Putamen (tissue), 1 donor: Measurements from ENCODE around the gene FAM98A.

ENCODE experiments used
- DNase-seq: peaks from one replicate; pipeline ENCODE4 v3.0.0-alpha.2; 2016; ENCODE audit warnings: low spot score

FAM98A gene

DNA sequence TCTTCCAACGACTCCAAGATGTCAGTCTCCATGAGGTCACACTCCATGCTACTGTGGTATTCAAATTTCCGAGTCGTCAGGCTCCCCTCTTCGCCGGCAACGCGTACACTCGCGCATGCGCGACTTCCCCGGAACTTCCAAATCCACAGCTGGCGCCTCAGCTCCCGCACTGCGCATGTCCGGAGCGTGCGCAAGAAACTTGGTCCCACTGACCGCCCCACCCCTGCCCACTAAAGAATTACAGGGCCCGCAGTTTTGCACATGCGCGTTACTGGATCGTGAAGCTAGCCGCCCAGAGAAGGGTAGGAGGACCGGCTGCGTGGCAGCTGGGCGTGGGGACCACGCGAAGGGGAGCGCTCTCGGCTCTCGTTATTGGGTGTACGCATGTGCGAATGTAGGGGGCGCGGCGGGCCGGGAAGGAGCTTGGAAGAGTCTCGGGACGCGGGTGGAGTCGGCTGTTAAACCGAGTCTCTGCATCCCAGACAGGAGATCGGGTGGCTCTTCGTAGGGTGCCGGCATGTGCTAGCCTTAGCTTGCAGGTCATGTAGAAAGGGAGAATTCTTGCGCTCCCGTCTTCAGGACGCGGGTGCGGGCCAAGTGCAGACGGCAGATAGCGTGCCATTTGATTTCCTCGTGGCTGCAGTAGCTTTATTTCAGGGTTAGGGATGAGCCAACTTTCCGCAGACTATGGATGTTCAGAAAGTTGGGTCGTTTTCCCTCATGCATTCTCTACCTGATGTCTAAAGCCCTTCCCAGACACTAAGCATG, at the start of gene FAM98A:
FAM98A (minus strand) TSS at position 125 of the 768 bp plus-strand sequence; CDS start at position 47, 78 bp downstream.
- DNase-seq = peak; percentile 99

DNA sequence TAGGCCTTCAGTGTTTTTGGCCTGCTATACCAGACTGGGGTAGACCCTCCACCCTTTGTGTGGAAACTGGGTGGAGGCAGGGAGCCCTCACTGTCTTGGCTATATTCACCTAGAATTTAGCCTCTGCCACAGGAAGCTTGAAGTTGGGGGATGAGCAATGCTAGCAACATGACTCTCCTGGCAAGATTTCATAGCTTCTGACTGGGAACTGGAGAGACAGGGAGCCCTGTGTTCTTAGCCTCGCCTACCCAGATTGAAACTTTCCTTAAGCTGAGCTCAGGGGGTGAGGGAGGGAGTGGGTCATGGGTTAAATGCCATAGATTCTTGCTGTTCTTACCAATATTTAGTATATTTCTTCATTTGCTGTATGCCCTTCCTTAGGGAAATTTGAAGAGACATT, 46.8 kb upstream of the FAM98A start:
- no peak for DNase-seq

DNA sequence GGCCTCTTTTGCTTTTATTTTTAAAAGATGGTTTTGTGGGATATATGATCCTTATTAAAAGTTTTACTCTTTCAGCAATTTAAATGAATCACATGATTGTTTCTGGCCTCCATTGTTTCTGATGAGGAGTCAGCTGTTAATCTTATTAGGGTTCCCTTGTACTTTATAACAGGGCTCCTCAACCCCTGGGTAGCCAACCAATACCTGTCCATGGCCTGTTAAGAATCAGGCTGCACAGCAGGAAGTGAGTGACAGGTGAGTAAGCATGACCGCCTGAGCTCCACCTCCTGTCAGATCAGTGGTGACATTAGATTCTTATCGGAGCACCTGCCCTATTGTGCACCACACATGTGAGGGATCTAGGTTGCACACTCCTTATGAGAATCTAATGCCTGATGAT, 45.1 kb upstream of the FAM98A start:
- no peak for DNase-seq

DNA sequence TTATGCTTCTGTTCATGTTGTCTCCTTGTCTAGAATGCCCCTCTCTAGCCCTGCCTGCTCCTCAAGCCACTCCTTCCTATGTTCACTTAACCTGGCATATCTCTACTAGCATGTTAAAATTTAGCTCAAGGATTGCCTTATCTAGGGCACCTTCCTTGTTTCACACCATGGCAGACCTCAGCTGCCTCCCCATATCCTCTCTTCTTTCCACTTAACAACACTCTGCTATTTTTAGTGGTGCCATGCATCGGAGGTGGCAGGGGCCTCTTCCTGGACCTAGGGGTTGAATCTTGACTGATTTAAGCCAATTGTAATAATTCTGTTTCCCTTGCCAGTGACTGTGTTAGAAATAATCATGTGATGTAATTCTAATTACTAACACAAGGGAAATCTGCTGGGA, 36.9 kb upstream of the FAM98A start:
- DNase-seq = no peak

DNA sequence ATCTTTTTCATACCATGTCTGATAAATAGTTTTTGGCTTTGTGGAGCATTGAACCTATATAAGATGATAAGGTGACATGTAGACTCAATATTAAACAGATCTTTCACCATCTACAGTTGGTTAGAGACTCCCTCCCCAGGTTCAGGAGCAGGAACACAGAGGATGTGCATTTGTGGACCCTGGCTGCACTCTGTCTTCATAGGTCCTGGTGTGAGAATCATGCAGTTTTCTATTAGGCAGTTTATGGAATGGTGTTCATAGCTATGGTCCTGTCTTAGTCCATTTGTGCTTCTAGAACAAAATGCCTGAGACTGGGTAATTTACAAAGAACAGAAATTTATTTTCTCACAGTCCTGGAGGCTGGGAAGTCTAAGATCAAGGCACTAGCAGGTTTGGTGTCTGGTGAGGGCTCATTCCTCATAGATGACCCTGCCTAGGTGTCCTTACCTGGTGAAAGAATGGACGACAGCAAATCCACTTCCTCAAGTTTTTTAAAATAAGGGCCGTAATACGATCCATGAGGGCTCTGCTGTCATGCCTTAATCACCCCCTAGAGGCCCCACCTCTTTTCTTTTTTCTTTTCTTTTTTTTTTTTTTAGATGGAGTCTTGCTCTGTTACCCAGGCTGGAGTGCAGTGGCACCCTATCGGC, 35.3 kb upstream of the FAM98A start:
- no peak for DNase-seq

DNA sequence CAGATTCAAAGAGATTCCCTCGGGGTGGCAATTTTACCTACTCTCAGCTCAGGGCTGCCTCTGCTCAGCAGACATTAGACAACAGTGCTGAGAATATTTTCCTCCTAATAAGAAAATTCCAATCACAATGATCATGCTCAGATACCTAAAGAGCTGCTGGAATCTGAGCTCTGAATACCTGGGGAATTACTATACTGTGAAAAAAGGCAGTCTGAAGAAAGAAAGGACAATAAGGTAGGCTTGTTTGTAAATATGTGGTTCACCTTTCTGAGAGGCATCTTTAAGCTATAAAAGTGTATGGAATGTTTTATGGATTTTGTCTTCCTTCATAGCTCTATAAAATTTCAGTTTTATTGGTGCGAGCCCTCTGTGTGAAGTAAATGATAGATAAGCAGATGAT, 34.2 kb upstream of the FAM98A start:
- no peak for DNase-seq

DNA sequence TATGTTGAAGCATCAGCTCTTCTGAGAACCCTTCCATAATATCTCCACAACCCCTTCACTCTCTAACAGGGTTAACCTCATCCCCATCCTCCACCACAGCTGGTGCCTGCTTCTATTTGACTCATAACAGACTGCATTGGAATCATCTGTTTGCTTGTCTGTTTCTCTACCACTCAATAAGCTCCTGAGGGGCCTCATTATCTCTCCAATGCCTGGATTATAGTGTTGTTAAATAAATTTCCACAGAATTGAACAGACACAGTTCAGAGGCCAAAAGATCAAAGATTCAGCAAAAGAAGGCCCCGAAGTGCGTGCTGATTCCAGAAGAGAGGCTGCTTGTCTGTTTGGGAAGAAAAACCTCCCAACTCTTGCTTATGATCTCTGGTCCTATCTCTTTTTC, 33.7 kb upstream of the FAM98A start:
- DNase-seq = no peak

DNA sequence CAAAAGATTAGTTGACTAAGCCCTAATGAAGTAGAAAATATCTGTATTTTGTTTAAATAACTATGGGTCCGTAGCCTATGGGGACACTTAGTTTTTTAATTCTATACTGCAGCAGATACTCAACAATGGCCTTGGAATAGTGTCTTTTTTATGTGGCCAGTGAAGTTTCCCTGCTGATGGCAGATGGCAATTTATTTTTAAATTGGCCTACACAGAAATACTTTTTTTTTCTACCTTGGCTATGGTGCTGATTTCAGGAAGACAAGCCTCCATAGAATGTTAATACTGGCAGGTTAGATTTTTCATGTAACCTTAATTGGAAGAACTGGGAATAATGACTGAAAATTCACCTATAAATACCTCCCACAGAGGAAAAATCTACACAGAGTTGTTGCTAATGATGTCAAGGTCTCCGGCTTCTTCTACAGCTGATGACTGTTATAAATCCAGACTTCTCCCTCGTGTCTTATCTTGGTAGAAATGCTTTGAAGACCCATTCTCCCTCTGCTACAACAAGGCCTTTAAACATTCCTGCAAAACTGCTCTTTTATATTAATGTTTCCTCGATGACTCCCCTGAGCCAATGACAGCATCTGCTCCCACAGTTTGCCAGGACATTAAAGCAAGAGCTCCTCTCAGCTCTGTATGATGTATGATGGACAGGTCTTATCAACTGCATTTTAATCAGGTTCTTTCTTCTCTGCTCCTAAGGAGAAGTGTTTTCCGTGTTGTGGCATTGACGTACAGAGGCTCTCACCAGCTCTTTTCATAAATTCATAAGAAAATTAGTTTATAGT, 29.1 kb upstream of the FAM98A start:
- no peak for DNase-seq

DNA sequence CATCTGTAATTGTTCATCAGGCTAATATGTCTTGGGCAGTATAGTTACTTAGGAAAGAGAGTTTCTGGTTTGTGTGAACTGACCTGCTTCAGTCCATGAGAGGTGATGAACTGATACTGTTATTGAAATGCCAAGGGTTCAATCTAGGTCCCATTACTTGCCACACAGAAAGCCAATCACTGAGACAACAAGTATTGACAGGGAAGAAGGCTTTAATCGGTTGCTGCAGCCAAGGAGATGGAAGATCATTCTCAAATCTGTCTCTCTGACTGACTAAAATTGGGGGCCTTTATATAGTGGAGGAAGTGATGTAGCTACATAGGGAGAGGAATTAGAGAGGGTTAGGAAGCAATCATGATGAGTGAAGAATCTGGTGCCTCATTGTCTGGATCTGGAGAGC, 19.9 kb upstream of the FAM98A start:
- no peak for DNase-seq

DNA sequence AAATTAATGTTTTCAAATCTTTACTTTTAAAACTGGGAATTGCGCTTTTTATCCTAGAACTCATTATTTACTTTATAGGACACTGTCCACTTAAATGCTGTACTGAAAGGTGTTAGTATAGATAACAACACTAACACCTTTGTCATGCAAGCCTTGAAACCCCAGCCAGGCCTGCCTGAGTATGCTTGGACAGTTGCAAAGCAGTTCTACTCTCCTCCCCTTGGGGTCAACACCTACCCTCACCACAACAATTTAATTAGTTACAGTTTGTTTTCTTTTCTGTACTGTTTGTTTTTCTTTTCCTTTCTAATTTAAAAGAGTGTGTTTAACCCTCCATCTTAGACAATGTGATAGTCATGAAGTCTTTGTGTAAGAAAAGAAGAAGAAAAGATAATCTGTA, 18.9 kb upstream of the FAM98A start:
- DNase-seq = no peak

DNA sequence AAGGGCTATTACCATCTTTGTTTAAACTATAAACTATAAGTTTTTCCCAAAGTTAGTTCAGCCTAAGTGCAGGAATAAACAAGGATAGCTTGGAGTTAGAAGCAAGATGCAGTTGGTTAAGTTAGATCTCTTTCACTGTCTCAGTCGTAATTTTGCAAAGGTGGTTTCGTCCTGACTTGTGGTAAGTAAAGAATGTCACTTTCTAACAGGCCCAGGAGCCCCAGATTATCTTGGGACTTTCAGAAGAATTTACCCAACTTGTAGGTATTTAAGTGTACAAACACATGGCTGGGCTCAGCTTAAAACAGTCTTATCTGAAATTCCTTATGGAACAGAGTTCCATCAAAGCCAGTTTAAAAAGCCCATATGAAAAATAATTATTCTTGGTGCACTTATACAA, 18.3 kb upstream of the FAM98A start:
- DNase-seq = no peak

DNA sequence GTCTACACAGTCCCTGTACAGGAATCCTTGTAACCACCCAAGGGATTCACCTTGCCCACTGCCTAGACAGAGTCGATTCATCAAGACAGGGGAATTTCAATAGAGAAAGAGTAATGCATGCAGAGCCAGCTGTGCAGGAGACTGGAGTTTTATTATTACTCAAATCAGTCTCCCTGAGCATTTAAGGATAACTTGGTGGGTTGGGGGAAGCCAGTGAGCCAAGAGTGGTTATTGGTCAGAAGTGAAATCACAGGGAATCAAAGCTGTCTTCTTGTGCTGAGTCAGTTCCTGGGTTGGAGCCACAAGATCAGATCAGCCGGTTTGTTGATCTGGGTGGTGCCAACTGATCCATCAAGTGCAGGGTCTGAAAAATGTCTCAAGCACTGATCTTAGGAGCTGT, 17.8 kb upstream of the FAM98A start:
- no peak for DNase-seq

DNA sequence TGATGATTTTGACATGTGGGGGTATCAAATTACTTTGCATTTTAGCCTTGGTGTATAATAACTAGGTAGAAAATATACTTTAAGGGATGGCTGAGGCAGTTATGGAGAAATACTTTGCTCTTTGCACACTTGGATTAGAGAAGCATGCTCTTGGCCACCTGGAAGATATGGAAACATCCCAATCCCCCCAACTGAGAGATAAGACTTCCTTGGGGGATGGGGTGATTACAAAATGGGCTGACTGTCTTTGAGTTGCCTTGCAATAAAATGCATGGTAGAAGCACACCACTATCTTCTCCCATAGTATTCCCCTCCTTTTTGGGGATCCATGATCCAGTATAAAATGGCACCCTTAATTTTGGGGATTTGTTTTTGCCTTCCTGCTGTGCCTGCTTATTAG, 15.1 kb upstream of the FAM98A start:
- no peak for DNase-seq

DNA sequence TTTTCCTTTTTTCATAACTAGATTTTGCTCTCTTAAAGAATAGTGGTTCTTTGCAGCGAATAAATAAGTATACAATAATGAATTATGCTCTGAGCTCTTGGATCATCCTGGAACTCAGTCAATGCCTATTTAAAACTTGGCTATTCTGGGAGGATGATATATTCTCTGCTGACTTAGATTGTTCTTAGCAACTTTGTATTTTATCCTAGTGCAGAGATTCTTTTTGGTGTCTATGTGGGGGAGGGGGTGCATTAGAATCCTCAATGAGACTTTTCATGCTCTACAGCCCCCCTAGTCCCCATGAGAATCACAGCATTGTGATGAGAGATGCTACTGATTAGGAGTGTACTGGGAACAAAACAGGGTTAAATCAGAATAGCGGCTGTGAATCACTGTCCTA, 8.8 kb upstream of the FAM98A start:
- peak; percentile 7 for DNase-seq

DNA sequence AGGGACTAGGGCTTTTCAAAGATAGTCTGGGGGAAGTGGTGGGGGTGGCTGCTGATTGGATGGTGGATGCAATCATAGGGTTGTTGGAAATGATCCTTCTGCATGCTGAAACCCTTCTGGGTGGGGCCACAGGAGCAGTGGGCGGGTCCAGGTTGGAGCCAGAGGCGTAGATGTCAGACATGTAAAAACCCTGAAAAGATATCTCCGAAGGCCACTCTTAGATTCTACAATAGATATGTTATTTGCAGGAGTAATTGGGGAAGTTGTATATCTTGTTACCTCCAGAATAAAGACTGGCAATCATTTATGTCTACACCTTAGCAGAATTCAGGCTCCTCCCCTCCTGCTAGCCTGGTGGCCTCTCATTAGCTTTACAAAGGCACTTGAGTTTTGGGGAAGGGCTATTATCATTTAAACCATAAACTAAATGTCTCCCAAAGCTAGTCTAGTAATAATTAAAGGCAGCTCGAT, 8.2 kb upstream of the FAM98A start:
- no peak for DNase-seq

DNA sequence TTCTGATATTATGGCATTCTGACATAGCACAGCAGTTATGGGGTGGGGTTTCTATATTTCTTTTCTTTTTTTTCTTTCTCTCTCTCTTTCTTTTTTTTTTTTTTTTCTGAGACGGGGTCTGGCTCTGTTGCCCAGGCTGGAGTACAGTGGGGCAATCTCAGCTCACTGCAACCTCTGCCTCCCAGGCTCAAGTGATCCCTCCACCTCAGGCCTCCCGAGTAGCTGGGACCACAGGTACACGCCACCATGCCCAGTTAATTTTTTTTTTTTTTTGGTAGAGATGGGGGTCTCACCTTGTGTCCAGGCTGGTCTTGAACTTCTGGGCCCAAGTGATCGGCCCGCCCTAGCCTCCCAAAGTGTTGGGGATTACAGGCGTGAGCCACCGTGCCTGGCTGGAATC, 7.5 kb upstream of the FAM98A start:
- DNase-seq = no peak

DNA sequence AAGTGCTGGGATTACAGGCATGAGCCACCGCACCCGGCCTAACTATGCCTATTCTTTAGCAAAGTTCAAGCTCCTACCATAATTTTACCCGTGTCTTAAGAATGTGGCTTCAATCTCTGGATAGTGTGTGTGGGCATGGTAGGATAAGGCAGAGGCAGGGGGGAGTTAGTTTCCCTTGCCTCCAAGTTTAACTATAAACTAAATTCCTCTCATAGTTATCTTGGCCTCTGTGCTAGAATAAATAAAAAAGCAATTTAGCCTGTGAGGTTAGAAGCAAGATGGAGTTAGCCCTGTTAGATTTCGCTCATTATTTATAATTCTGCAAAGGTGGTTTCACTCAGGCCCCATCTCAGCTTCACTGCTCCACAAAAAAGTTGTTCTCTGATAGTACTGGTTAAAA, 7.0 kb upstream of the FAM98A start:
- DNase-seq = no peak

DNA sequence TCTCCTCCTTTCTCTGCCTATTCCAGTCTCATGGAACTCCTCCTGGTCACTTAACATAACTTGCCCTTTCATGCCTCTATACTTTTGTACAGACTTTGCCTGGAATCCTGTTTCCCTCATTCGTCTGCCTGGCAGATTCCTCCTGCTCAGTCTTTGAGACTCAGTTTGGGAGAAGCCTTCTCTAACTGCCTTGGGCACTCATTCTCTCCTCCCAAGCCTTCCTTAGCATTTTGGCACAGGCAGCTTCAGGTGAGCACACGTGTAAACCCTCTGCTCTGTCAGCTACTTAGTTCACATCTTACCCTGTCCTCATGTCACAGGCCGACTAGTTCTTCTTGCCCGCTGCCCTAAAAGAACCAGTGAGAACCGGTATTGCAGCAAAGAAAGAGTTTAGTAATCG, 6.0 kb upstream of the FAM98A start:
- DNase-seq = no peak

DNA sequence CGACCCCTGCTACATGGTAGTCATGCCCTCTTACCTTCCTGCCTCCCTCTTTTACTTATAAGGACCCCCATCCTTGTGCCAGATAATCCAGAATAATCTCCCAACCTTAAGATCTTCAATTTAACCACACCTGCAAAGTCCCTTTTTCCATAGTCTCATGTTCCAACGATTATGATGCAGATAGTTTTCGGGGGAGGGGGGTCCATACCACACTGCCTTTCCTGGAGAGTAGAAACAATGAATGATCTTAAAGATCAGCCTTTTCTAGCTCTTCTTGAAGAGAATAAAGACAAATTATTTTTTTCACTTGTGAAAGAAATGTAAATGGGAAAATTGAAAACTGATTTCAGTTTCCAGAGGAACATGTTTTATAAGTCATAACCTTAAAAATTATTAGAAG, 4.3 kb upstream of the FAM98A start:
- DNase-seq = no peak

DNA sequence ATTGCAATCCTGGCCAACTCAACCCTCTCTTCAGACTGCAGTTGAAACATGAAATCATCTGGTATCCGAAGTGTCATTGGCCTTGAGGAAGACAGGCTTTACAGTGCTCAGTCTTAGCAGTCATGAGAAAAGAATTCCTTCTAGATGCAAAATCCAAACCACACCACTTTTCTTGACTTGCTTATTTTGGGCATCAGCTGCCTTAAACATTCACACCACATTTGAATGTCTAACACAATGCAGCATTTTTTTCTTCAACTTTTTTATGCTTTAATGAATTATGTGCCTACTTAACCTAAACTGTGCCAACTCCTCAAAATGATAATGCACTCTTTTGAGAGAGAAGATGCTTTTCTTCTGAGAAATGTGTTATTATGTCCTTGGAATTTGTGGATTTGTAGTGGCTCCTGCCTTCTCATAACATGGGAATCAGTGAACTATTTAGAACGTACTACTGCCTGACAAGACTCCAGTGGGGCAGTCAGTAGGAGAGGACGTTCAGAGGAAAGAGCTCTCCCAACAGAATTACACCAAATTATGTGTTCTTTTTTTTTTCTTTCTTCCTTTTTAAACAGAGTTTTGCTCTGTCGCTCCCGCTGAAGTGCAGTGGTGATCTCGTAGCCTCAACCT, 3.2 kb upstream of the FAM98A start:
- no peak for DNase-seq

DNA sequence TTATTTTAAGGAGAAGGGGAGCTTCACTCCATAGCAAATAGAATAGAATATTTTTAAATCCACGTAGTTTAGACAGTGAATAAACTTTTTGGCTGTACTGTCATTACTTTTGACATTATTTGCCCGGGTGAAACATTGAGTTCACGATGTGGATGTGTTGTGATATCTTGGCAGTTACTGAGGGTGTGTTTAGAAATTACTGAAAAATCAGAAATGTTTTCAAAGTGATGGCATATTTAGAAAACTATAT, 769 bp upstream of the FAM98A start:
- no peak for DNase-seq

DNA sequence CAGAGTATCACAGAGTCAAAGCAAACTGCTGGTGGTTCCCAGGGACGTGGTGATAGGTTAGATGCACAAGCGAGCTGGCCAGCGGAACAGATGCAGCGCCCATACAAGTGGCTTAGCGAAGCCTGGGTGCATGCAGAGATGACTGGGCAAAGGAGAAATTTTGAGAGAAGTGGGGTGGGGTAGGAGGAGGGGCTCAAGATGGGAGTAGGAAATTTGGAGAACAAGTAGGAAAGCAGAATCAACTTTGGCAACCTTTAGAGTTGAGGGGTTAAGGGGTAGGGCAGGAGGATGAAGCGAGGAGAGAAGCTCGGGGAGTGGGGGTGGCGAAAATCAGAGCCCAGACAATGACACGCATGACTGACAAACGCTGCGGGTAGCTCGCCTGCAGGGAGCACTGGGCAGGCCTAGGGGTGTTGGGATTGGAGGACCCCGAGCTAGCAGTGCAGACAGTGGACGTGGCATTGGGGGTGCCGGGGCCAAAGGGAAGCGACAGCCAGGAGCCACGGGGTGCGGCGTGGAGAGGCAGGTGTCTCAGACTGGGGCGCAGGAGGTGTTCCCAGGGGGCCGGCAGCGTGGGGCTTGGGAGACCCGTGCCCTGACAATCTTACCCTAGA, 431 bp downstream of the FAM98A start:
- no peak for DNase-seq
